ENCODE data around the gene IFT122.
A peak's percentile ranks its signal among the peaks of the same experiment; 100 is the strongest.
"Not testable (repeated sequence)": the region's sequence is repeated elsewhere in the genome, so short reads cannot be mapped to it uniquely, and the experiment has no call there.

Gene IFT122, protein sequence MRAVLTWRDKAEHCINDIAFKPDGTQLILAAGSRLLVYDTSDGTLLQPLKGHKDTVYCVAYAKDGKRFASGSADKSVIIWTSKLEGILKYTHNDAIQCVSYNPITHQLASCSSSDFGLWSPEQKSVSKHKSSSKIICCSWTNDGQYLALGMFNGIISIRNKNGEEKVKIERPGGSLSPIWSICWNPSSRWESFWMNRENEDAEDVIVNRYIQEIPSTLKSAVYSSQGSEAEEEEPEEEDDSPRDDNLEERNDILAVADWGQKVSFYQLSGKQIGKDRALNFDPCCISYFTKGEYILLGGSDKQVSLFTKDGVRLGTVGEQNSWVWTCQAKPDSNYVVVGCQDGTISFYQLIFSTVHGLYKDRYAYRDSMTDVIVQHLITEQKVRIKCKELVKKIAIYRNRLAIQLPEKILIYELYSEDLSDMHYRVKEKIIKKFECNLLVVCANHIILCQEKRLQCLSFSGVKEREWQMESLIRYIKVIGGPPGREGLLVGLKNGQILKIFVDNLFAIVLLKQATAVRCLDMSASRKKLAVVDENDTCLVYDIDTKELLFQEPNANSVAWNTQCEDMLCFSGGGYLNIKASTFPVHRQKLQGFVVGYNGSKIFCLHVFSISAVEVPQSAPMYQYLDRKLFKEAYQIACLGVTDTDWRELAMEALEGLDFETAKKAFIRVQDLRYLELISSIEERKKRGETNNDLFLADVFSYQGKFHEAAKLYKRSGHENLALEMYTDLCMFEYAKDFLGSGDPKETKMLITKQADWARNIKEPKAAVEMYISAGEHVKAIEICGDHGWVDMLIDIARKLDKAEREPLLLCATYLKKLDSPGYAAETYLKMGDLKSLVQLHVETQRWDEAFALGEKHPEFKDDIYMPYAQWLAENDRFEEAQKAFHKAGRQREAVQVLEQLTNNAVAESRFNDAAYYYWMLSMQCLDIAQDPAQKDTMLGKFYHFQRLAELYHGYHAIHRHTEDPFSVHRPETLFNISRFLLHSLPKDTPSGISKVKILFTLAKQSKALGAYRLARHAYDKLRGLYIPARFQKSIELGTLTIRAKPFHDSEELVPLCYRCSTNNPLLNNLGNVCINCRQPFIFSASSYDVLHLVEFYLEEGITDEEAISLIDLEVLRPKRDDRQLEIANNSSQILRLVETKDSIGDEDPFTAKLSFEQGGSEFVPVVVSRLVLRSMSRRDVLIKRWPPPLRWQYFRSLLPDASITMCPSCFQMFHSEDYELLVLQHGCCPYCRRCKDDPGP

DNA sequence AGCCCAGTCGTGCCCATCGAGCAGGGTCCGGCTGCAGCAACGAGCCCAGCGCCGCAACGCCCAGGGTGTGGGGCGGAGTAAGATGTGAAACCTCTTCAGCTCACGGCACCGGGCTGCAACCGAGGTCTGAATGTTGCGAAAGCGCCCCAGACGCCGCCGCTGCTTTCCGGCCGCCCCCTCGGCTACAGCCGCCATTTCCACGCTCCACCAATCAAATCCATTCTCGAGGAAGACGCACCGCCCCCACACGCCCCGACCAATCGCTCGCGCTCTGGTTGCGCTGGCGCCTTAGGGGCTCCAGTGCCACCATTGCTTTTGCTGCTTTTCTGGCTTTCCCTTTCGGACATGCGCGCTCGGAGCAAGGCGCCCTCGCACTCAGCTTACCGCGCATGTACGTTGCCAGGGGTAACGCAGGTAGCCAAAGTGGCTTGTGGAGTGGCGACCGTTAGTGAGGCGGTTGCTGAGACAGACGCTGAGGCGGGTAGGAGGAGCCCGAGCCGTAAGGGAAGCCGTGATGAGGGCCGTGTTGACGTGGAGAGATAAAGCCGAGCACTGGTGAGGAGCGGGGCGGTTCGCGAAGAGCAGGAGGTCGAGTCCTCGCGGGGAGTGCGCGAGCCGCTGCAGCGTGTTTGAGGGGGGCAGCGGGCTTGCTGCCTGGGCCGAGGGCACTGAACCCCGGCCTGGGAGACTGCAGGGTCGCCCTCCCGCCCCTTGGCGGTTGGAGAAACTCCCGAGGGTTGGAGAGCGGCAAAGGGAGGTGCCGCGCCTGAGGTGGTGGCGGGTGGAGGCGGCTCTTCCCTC is at the start of gene IFT122, which contains the start of gene MBD4:
IFT122 (plus strand) TSS at position 408 of the 801 bp plus-strand sequence; CDS start at position 515, 107 bp downstream.
MBD4 (minus strand) TSS at position 132 of the 801 bp plus-strand sequence; CDS start at position 17, 115 bp downstream.
- peak; percentile 98 to 99 for DNase-seq (ENCODE audit: low read depth in 2 of 2)

GRCh38 chr3:129391583-129391982 is 48.4 kb upstream of the IFT122 start:
- DNase-seq (ENCODE audit: low read depth in 2 of 2), result not testable (repeated sequence)

DNA sequence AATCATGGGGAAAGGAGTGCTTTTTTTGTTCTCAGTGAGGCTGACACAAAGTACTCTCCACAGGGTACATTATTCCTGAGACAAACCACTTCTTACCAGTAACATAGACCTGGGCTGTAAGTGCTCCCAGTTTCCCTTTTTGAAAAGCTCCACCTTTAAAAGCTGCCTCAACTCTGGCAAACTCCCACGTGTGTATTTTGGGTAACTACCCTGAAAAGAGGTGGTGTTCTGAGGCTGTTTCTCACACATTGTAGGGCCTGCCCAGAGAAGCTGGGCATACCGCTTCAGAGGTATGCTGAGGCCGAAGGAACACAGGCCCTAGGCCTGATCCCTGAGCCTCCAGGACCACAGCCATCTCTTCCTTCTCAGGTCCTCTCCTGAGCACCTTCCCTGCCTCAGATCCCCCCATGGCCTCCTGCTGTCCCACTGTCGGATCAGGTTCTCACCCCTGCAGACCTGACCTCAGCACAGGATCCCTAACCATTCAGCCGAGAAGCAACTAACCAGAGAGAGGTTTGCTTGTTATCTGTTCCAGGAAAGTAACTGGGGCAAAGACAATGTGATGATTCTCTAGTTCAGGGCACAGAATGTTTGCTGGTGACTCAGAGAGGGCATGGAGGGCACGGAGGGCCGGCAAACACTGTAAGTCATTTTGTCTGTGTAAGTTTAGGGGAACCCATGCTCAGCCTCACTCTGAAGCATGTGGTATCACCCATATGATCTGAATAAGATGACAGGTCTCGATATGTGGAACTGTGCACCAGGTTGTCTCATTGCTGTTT is 47.7 kb upstream of the IFT122 start:
- DNase-seq (ENCODE audit: low read depth in 2 of 2), result not testable (repeated sequence)

GRCh38 chr3:129393271-129393670 is 46.8 kb upstream of the IFT122 start:
- DNase-seq (ENCODE audit: low read depth in 2 of 2), result no peak

- not testable (repeated sequence) for DNase-seq (ENCODE audit: low read depth in 2 of 2)
Observed at GRCh38 chr3:129393760-129394564, 46.1 kb upstream of the IFT122 start.

GRCh38 chr3:129398803-129399144 is 41.2 kb upstream of the IFT122 start:
- no peak for DNase-seq (ENCODE audit: low read depth in 2 of 2)

GRCh38 chr3:129399145-129399894 is 40.7 kb upstream of the IFT122 start:
- peak; percentile 48 to 56 for DNase-seq (ENCODE audit: low read depth in 2 of 2)

- DNase-seq (ENCODE audit: low read depth in 2 of 2), result no peak
Observed at GRCh38 chr3:129399895-129400357, 40.1 kb upstream of the IFT122 start.

GRCh38 chr3:129402210-129402609 is 37.8 kb upstream of the IFT122 start:
- no peak for DNase-seq (ENCODE audit: low read depth in 2 of 2)

- no peak for DNase-seq (ENCODE audit: low read depth in 2 of 2)
Observed at GRCh38 chr3:129402616-129403015, 37.4 kb upstream of the IFT122 start.

- DNase-seq (ENCODE audit: low read depth in 2 of 2), result no peak
Observed at GRCh38 chr3:129403450-129403849, 36.6 kb upstream of the IFT122 start.

DNA sequence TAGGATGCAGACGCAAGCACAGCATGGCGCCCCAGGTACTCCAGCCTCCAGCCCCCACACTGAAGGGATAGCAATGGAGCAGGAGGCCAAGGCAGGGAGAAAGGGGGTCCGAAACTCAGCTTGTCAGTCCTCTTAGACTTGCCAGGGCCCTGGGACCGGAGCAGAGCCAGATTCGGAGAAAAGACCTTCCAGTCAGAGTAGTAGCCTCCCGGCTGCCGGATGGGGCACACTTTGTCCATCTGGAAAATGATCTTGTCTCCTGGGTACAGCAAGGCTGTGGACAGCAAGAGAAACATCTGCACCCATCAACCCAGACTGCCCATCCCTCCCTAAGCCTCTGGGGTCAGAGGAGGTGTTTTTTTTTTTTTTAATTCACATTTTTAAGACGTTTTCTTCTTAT is 35.9 kb upstream of the IFT122 start:
- DNase-seq (ENCODE audit: low read depth in 2 of 2), result no peak

GRCh38 chr3:129404610-129405009 is 35.4 kb upstream of the IFT122 start:
- DNase-seq (ENCODE audit: low read depth in 2 of 2), result no peak

DNA sequence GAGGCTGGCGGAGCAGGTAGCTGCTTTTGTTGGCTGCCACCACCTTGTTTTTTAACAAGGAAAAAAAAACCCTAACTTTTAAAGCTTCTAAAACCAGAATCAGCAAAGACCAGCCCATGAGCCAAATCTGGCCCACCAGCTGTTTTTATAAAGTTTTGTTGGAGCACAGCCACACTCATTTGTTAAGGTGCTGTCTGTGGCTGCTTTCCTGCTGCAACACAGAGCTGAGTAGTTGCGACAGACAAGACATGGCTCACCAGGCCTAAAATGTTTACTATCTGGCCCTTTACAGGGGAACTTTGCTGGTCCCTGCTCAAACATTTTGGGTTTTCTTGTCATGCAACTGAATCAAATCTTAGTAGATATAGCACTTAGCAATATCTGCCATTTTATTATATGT is 30.5 kb upstream of the IFT122 start:
- DNase-seq (ENCODE audit: low read depth in 2 of 2), result no peak

DNA sequence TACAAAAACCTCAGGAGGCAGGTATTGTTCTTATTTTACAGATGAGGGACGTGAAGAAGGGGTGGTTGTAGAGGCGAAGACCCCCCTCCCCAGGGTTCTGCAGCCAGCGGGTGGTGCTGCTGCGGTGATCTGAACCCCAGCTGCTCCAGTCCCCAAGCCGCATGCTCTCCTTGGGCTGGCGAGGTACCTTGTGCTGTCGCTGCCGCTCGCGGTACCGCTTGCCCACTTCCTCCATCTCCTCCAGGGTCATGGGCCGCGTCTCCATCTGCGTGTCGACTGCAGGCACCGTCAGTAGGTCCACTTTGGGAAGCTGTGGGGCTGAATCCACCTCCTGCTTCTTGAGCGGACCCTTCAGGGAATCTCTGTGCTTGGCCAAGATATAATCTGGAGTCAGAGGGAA is 29.1 kb upstream of the IFT122 start:
- no peak for DNase-seq (ENCODE audit: low read depth in 2 of 2)

DNA sequence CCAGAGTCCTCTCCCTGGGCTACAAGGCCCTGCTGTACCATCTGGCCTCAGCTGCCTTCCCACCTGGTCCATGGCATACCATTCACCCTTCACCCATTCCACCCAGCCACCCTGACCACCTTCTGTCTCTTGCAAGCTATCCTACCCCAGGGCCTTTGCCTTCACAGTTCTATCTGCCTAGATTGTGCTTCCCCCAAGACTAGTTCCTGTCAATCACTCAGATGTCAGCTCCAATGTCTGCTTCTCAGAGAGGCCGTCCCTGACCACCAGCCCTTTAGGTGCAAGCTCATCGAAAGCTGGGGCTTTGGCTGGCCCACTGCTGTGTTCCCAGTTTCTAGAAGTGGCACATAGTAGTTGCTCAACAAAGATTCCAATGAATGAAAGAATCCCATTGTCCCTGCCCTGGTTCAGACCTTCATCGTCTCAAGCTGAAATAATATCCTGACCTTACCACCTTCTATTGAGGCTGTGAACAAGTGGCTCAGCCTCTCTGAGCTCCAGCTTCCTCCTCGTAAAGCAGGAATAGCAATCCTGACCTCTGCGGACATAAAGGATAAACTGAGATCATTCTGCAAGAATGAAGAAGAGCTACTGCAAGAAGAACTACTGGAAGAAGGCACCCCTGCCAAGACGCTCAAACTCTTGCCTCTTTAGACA is 27.4 kb upstream of the IFT122 start:
- no peak for DNase-seq (ENCODE audit: low read depth in 2 of 2)

- not testable (repeated sequence) for DNase-seq (ENCODE audit: low read depth in 2 of 2)
Observed at GRCh38 chr3:129413238-129413637, 26.8 kb upstream of the IFT122 start.
